A549 (cell line): ENCODE data around the gene ARL15.

ENCODE experiments used
- CHD4 ChIP-seq: fragments of 200-600 bp; sonication (generic); IDR thresholded peaks from 2 replicates; pipeline ENCODE4 v1.6.1; 2016; ENCODE audit warnings: antibody characterized with exemption, mild to moderate bottlenecking, borderline replicate concordance
- EP300 ChIP-seq, 2 experiments: fragments of >200 bp; sonication (Bioruptor Twin); formaldehyde crosslinking; IDR thresholded peaks; 2 replicates in 1 of 2; 3 replicates in 1 of 2; pipeline ENCODE4 v1.6.1; 2016 to 2017
- JUNB ChIP-seq: fragments of >200 bp; sonication (Bioruptor Twin); formaldehyde crosslinking; IDR thresholded peaks from 2 replicates; pipeline ENCODE4 v1.6.1; 2016
- POLR2A ChIP-seq: IDR thresholded peaks from 2 replicates; pipeline ENCODE4 v1.6.1; 2012; ENCODE audit warnings: mild to moderate bottlenecking, low read length
- RFX5 ChIP-seq: fragments of 450-650 bp; IDR thresholded peaks from 2 replicates; pipeline ENCODE4 v1.7.1; 2014; ENCODE audit warnings: antibody characterized with exemption, mild to moderate bottlenecking, moderate library complexity
- TF ChIP-seq, protein P1 (sequence below): fragments of >200 bp; sonication (Bioruptor Twin); formaldehyde crosslinking; IDR thresholded peaks from 3 replicates; pipeline ENCODE4 v1.5.1; 2016
- TF ChIP-seq, protein P2 (sequence below): fragments of 200-600 bp; sonication (generic); IDR thresholded peaks from 2 replicates; pipeline ENCODE4 v1.6.1; 2016; ENCODE audit warnings: antibody characterized with exemption, mild to moderate bottlenecking, moderate library complexity

DNA sequence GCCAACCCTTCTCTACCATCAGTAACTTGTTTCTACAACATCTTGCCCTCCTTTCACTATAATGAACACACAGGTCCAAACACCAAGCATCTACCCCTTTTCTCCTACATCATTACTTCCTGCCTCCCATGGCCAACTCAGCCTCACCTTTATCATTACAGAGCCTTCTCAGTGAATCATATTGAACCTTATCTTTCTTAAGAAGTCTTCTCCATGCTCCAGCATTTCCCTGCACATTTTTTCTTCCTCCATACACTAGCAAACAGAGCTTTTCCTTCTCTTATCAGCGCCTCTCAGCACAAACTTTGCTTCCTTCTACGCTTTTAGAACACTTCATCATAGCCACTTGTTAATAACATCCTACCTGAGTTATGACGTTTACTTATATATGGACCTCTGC is 148.2 kb downstream of the ARL15 start:
- TF ChIP-seq, protein P1, sequence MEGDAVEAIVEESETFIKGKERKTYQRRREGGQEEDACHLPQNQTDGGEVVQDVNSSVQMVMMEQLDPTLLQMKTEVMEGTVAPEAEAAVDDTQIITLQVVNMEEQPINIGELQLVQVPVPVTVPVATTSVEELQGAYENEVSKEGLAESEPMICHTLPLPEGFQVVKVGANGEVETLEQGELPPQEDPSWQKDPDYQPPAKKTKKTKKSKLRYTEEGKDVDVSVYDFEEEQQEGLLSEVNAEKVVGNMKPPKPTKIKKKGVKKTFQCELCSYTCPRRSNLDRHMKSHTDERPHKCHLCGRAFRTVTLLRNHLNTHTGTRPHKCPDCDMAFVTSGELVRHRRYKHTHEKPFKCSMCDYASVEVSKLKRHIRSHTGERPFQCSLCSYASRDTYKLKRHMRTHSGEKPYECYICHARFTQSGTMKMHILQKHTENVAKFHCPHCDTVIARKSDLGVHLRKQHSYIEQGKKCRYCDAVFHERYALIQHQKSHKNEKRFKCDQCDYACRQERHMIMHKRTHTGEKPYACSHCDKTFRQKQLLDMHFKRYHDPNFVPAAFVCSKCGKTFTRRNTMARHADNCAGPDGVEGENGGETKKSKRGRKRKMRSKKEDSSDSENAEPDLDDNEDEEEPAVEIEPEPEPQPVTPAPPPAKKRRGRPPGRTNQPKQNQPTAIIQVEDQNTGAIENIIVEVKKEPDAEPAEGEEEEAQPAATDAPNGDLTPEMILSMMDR: no peak
- TF ChIP-seq JUNB: no peak
- TF ChIP-seq POLR2A: no peak
- TF ChIP-seq CHD4: no peak
- no peak for TF ChIP-seq RFX5
- TF ChIP-seq EP300 (IDR thresholded peaks at IDR 0.05): no peak
- TF ChIP-seq, protein P2, sequence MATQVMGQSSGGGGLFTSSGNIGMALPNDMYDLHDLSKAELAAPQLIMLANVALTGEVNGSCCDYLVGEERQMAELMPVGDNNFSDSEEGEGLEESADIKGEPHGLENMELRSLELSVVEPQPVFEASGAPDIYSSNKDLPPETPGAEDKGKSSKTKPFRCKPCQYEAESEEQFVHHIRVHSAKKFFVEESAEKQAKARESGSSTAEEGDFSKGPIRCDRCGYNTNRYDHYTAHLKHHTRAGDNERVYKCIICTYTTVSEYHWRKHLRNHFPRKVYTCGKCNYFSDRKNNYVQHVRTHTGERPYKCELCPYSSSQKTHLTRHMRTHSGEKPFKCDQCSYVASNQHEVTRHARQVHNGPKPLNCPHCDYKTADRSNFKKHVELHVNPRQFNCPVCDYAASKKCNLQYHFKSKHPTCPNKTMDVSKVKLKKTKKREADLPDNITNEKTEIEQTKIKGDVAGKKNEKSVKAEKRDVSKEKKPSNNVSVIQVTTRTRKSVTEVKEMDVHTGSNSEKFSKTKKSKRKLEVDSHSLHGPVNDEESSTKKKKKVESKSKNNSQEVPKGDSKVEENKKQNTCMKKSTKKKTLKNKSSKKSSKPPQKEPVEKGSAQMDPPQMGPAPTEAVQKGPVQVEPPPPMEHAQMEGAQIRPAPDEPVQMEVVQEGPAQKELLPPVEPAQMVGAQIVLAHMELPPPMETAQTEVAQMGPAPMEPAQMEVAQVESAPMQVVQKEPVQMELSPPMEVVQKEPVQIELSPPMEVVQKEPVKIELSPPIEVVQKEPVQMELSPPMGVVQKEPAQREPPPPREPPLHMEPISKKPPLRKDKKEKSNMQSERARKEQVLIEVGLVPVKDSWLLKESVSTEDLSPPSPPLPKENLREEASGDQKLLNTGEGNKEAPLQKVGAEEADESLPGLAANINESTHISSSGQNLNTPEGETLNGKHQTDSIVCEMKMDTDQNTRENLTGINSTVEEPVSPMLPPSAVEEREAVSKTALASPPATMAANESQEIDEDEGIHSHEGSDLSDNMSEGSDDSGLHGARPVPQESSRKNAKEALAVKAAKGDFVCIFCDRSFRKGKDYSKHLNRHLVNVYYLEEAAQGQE: no peak
